HG03558 (cell line): ENCODE measurements around the gene ADGRL3.
"Not testable (repeated sequence)": the region's sequence is repeated elsewhere in the genome, so short reads cannot be mapped to it uniquely, and the experiment has no call there.

Experiments
- ATAC-seq: cut with Tn5 transposase; IDR thresholded peaks from one replicate; pipeline ENCODE4 v1.9.1; 2021; ENCODE audit warnings: moderate number of reproducible peaks; ENCODE audit not compliant: unreplicated experiment; ENCODE audit errors: extremely low read depth

The ADGRL3 gene

GRCh38 chr4:61841714-61842113 lies 641.6 kb downstream of the ADGRL3 start:
- ATAC-seq, result no peak

GRCh38 chr4:61851126-61851525 lies 651.0 kb downstream of the ADGRL3 start:
- ATAC-seq, result no peak

- not testable (repeated sequence) for ATAC-seq
Observed at GRCh38 chr4:61852105-61852504, 652.0 kb downstream of the ADGRL3 start.

- no peak for ATAC-seq
Observed at GRCh38 chr4:61853041-61853440, 652.9 kb downstream of the ADGRL3 start.

GRCh38 chr4:61860376-61860775 lies 660.2 kb downstream of the ADGRL3 start:
- no peak for ATAC-seq

- no peak for ATAC-seq
Observed at GRCh38 chr4:61864286-61864685, 664.2 kb downstream of the ADGRL3 start.

GRCh38 chr4:61866378-61867030 lies 666.4 kb downstream of the ADGRL3 start:
- ATAC-seq, result no peak

GRCh38 chr4:61872983-61873382 lies 672.9 kb downstream of the ADGRL3 start:
- ATAC-seq, result no peak

GRCh38 chr4:61877266-61877665 lies 677.1 kb downstream of the ADGRL3 start:
- no peak for ATAC-seq

- ATAC-seq, result no peak
Observed at GRCh38 chr4:61877893-61878292, 677.8 kb downstream of the ADGRL3 start.

GRCh38 chr4:61882381-61882780 lies 682.3 kb downstream of the ADGRL3 start:
- no peak for ATAC-seq

- ATAC-seq, result no peak
Observed at GRCh38 chr4:61886131-61886530, 686.0 kb downstream of the ADGRL3 start.

- ATAC-seq, result no peak
Observed at GRCh38 chr4:61889117-61889516, 689.0 kb downstream of the ADGRL3 start.

- no peak for ATAC-seq
Observed at GRCh38 chr4:61890321-61890720, 690.2 kb downstream of the ADGRL3 start.

GRCh38 chr4:61891953-61892352 lies 691.8 kb downstream of the ADGRL3 start:
- no peak for ATAC-seq

GRCh38 chr4:61896634-61897033 lies 696.5 kb downstream of the ADGRL3 start:
- no peak for ATAC-seq

GRCh38 chr4:61909031-61909430 lies 708.9 kb downstream of the ADGRL3 start:
- ATAC-seq, result no peak

- no peak for ATAC-seq
Observed at GRCh38 chr4:61911313-61911756, 711.2 kb downstream of the ADGRL3 start.

GRCh38 chr4:61913619-61914018 lies 713.5 kb downstream of the ADGRL3 start:
- ATAC-seq, result no peak

GRCh38 chr4:61915501-61915900 lies 715.4 kb downstream of the ADGRL3 start:
- ATAC-seq, result no peak

- no peak for ATAC-seq
Observed at GRCh38 chr4:61918507-61918906, 718.4 kb downstream of the ADGRL3 start.

- ATAC-seq, result no peak
Observed at GRCh38 chr4:61918987-61919386, 718.9 kb downstream of the ADGRL3 start.
